ENCODE results near the gene NME8. TPM values are rescaled to one million over a fixed set of nuclear protein-coding genes. Genes with fewer than 3 reads are reported as not detected.
A peak's percentile ranks its signal among the peaks of the same experiment; 100 is the strongest.

The NME8 gene
- total RNA-seq, 1 donor from 2014 or later, result 0.14 TPM

GRCh38 chr7:37916017-37916672 is 67.7 kb downstream of the NME8 start:
- Mint-ChIP-seq H3K27ac (no peak overlapping the region), H3K27me3 (peaks cover 69% of the 10 kb centered on the region), H3K9me3 (peaks cover 7% of the 10 kb centered on the region), H3K36me3 (no peaks in the 10 kb centered on the region), H3K4me1 (ENCODE audit: unreplicated experiment) (peaks cover 20% of the 10 kb centered on the region), H3K4me3 (peak overlapping the region; percentile 80)
- DNase-seq (ENCODE audit: extremely low spot score, unreplicated experiment), result no peak
- no peak for TF ChIP-seq CTCF (conservative IDR thresholded peaks at IDR 0.05)

- peaks cover 24% of the 10 kb centered on the region for H3K4me1 Mint-ChIP-seq (ENCODE audit: unreplicated experiment)
- peaks cover 74% of the 10 kb centered on the region for H3K27me3 Mint-ChIP-seq
- TF ChIP-seq CTCF (conservative IDR thresholded peaks at IDR 0.05), result peak; percentile 82
- peak; percentile 73 for DNase-seq (ENCODE audit: extremely low spot score, unreplicated experiment)
- H3K36me3 Mint-ChIP-seq, result no peaks in the 10 kb centered on the region
- H3K4me3 Mint-ChIP-seq, result peak within 1 kb of the TSS; percentile 80
- H3K27ac Mint-ChIP-seq, result peak within 1 kb of the TSS; percentile 53
- peaks cover 7% of the 10 kb centered on the region for H3K9me3 Mint-ChIP-seq
Observed at GRCh38 chr7:37916673-37917660, 68.6 kb downstream of the NME8 start, which contains the start of gene SFRP4. Gene SFRP4, minus strand, starts transcription at chr7:37916817. Its CDS starts 280 bp downstream, at chr7:37916537.

GRCh38 chr7:37918526-37918925 is 70.1 kb downstream of the NME8 start:
- peaks cover 7% of the 10 kb centered on the region for H3K9me3 Mint-ChIP-seq
- no peaks in the 10 kb centered on the region for H3K36me3 Mint-ChIP-seq
- peaks cover 78% of the 10 kb centered on the region for H3K27me3 Mint-ChIP-seq
- no peak overlapping the region for H3K4me3 Mint-ChIP-seq
- H3K4me1 Mint-ChIP-seq (ENCODE audit: unreplicated experiment), result peaks cover 20% of the 10 kb centered on the region
- TF ChIP-seq CTCF (conservative IDR thresholded peaks at IDR 0.05), result peak; percentile 17
- DNase-seq (ENCODE audit: extremely low spot score, unreplicated experiment), result no peak
- no peak overlapping the region for H3K27ac Mint-ChIP-seq

- Mint-ChIP-seq H3K27me3 (peaks cover 66% of the 10 kb centered on the region), H3K27ac (peak within 1 kb of the TSS; percentile 82)
Observed at GRCh38 chr7:37920305-37920848, 72.0 kb downstream of the NME8 start, which contains the start of gene EPDR1. Gene EPDR1, plus strand, starts transcription at chr7:37920640. Its CDS starts 300 bp downstream, at chr7:37920940.

More at GRCh38 chr7:37920305-37920848, 72.0 kb downstream of the NME8 start, which contains the start of gene EPDR1:
- peak within 1 kb of the TSS; percentile 89 for H3K4me3 Mint-ChIP-seq
- H3K36me3 Mint-ChIP-seq, result no peaks in the 10 kb centered on the region
- H3K4me1 Mint-ChIP-seq (ENCODE audit: unreplicated experiment), result peaks cover 17% of the 10 kb centered on the region
- TF ChIP-seq CTCF (conservative IDR thresholded peaks at IDR 0.05), result peak; percentile 59
- no peak for DNase-seq (ENCODE audit: extremely low spot score, unreplicated experiment)
- H3K9me3 Mint-ChIP-seq, result peaks cover 7% of the 10 kb centered on the region
